ENCODE measurements around the gene NLE1. TPM values are rescaled to one million over a fixed set of nuclear protein-coding genes. Genes with fewer than 3 reads are reported as not detected.

Gene NLE1
- total and polyA plus RNA-seq, 8 donors = 6.4 to 32.2 (median 14.3) TPM

DNA sequence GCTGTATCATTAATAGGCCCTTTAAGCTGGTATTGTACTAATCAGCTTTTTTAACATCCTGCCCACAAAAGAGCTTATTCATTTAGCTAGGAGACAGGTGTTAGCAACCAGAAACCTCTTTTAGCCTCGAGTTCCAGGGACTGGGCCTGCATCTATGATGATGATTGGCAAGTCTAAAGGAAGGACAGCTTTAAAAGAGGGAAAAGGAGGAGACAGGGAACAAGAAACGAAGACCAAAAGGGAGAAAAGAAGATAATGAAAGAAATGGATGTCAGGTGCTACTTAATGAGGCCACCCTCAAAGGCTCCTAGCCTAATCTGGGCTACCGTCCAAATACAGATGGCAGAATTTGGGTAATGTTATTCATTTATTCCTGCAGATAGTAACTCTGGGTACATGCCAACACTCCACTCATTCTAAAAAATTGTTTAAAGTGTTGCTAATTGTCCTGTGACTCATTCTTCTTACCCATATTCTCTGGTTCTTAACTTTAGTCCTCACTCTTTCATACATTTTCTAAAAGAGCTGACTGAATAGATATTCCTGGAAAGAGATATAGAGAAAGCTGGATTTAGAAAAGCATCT is 59.9 kb downstream of the NLE1 start:
- FAIRE-seq = no peak
- Histone ChIP-seq H3K4me3 (no peak overlapping the region), H3K27ac (peak overlapping the region in 2 of 4 donors; percentile 19 to 29), H3K9me3 (no peaks in the 10 kb centered on the region), H3K27me3 (no peaks in the 10 kb centered on the region), H3K36me3 (no peaks in the 10 kb centered on the region), H3K4me1 (peaks cover 12 to 23% (median 19%) of the 10 kb centered on the region in 3 donors)
- WGBS, 2 donors = 23 to 24% methylated on average over 3 of the region's 3 CpGs
- TF ChIP-seq, protein P1, sequence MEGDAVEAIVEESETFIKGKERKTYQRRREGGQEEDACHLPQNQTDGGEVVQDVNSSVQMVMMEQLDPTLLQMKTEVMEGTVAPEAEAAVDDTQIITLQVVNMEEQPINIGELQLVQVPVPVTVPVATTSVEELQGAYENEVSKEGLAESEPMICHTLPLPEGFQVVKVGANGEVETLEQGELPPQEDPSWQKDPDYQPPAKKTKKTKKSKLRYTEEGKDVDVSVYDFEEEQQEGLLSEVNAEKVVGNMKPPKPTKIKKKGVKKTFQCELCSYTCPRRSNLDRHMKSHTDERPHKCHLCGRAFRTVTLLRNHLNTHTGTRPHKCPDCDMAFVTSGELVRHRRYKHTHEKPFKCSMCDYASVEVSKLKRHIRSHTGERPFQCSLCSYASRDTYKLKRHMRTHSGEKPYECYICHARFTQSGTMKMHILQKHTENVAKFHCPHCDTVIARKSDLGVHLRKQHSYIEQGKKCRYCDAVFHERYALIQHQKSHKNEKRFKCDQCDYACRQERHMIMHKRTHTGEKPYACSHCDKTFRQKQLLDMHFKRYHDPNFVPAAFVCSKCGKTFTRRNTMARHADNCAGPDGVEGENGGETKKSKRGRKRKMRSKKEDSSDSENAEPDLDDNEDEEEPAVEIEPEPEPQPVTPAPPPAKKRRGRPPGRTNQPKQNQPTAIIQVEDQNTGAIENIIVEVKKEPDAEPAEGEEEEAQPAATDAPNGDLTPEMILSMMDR (IDR thresholded peaks at IDR 0.05) = no peak
- no peak for DNase-seq
- peak in 3 of 4 donors; percentile 38 to 55 (median 39) for ATAC-seq
- intact Hi-C loops (cut with DNase I) = no loop called here

DNA sequence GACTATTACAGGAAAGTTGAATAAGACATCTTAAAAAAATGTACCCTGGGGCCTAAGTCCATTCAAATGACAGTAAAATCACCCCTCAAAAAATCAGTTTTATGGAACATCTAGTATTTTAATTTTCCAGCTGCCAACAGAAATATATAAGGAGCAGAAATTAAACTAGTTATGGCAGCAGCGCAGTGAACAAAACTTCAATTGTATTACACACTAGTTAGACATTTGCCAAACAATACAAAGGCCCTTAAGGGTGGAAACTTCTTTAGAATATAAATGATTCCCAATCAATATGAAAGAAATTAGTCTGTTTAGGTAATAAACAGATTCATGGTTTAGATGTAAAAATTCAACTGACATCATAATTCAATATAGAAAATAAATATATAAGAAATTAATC is 60.5 kb downstream of the NLE1 start:
- Histone ChIP-seq H3K4me3 (no peak overlapping the region), H3K27me3 (no peaks in the 10 kb centered on the region), H3K27ac (peak overlapping the region in 1 of 4 donors; percentile 19), H3K4me1 (peaks cover 8 to 18% (median 14%) of the 10 kb centered on the region in 3 donors), H3K9me3 (no peaks in the 10 kb centered on the region), H3K36me3 (no peaks in the 10 kb centered on the region)
- ATAC-seq = no peak
- intact Hi-C loops (cut with DNase I) = no loop called here
- no peak for FAIRE-seq
- no peak for DNase-seq
- TF ChIP-seq, protein P1 (IDR thresholded peaks at IDR 0.05) = no peak
- WGBS, 2 donors = 91 to 94% methylated on average over 1 of the region's 1 CpG

DNA sequence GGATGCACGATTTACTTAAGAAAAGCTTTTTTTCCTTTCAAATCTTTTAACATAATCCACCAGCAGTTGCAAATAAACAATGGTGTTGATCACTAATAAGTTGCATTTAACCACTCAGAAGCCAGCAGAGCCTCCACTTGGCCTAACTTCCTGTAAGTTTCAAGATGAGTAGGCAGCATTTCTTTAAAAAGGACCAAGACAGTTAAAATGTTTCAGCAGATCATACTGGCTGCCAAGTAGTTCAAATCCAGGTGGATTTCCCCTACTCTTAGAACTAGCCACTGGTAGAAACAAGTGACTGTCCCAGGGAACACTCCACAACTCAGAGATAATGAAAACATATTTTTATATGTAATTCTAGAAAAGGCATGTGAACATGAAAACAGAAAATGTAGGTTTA is 61.6 kb downstream of the NLE1 start:
- Histone ChIP-seq H3K27ac (no peak overlapping the region), H3K4me3 (no peak overlapping the region), H3K27me3 (no peaks in the 10 kb centered on the region), H3K36me3 (no peaks in the 10 kb centered on the region), H3K9me3 (no peaks in the 10 kb centered on the region), H3K4me1 (peaks cover 8 to 20% (median 20%) of the 10 kb centered on the region in 3 donors)
- WGBS, 2 donors = 67 to 88% methylated on average over 1 of the region's 1 CpG
- TF ChIP-seq, protein P1 (IDR thresholded peaks at IDR 0.05) = no peak
- intact Hi-C loops (cut with DNase I) = no loop called here
- FAIRE-seq = no peak
- no peak for ATAC-seq
- DNase-seq = no peak

DNA sequence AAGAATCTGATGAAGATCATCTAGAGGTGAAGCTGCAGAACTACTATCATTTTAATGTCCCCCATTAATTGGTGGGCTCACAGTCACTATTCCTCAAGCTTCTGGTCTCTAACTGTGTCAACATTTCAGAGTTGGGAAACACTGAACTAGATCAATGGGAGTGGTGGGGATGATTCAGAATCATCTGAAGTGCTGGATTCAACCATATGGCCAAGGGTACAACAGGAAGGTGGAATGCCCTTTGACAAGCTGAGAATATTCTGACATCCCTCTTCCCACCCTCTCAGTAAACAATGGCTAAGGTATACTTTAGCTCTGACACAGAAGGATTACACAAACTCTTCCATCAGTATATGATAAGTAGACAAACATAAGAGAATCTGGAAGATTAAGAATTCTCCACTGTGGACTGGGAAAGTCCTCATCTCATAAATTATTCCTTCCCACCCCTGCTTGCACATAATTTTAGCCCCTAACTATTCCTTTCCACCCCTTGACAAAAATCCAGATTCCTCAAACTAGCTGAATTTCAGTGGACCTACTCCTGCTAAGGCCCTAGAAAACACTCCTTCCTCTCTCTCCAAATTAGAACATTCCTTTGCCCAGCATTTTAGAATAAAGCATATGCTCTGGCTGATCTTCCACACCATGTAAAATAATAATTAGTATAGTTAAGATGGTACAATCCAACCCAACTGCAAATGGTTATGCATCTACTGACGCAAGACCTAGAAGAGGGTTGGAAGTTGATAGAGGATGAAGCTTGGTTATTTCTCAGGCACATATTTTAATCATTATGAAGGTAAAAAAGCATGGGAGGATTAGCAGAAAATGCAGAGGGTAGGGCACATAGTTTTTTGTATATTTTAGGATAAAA is 62.3 kb downstream of the NLE1 start:
- H3K36me3 ChIP-seq = no peaks in the 10 kb centered on the region
- FAIRE-seq (no peak), DNase-seq (no peak), ATAC-seq (no peak)
- no peak overlapping the region for H3K27ac ChIP-seq
- peaks cover 8 to 24% (median 24%) of the 10 kb centered on the region in 3 donors for H3K4me1 ChIP-seq
- TF ChIP-seq, protein P1 (IDR thresholded peaks at IDR 0.05) = no peak
- H3K9me3 ChIP-seq = no peaks in the 10 kb centered on the region
- intact Hi-C loops (cut with DNase I) = loop anchor here in 1 of 3 donors (5.0 kb wide), 1 partner anchor 77 kb away; no protein-coding TSS in a partner anchor
- H3K27me3 ChIP-seq = no peaks in the 10 kb centered on the region
- WGBS, 2 donors = 97 to 100% methylated on average over 1 of the region's 1 CpG
- no peak overlapping the region for H3K4me3 ChIP-seq

Other genes with a start within 250 kb of the NLE1 start
- 1 to 10 TPM in 5 of 6 donors, under 1 TPM in 1; 0.69 to 4.0 (median 1.3) TPM for gene CCT6B, start 180.8 kb downstream of the NLE1 start, total RNA-seq
- gene CCT6B, start 180.8 kb downstream of the NLE1 start, polyA plus RNA-seq = 1 to 10 TPM in 1 of 2 donors, under 1 TPM in 1; 0.68 to 2.5 TPM
- 1 to 10 TPM; 3.8 to 9.7 (median 5.7) TPM for gene ZNF830, start 180.8 kb downstream of the NLE1 start, total RNA-seq
- 1 to 10 TPM; 4.0 to 9.3 TPM for gene ZNF830, start 180.8 kb downstream of the NLE1 start, polyA plus RNA-seq
- 10 to 100 TPM; 14.6 to 22.2 (median 18.8) TPM for gene LIG3, start 161.8 kb downstream of the NLE1 start, total RNA-seq
- 10 to 100 TPM in 1 of 2 donors, 1 to 10 TPM in 1; 6.4 to 11.6 TPM for gene LIG3, start 161.8 kb downstream of the NLE1 start, polyA plus RNA-seq
- gene RFFL, start 78.6 kb downstream of the NLE1 start, total RNA-seq = 10 to 100 TPM; 12.9 to 24.4 (median 17.4) TPM
- 1 to 10 TPM; 3.6 to 5.9 TPM for gene RFFL, start 78.6 kb downstream of the NLE1 start, polyA plus RNA-seq
- gene RAD51D, start 22.4 kb downstream of the NLE1 start, total RNA-seq = 1 to 10 TPM; 4.4 to 9.4 (median 5.8) TPM
- gene RAD51D, start 22.4 kb downstream of the NLE1 start, polyA plus RNA-seq = 1 to 10 TPM; 4.3 to 4.9 TPM
- gene FNDC8, start 20.7 kb downstream of the NLE1 start, total RNA-seq = not detected
- gene FNDC8, start 20.7 kb downstream of the NLE1 start, polyA plus RNA-seq = not detected
- gene UNC45B, start 5.5 kb upstream of the NLE1 start, total RNA-seq = under 1 TPM in 2 of 6 donors, not detected in 4; 0.04 to 0.06 TPM
- gene UNC45B, start 5.5 kb upstream of the NLE1 start, polyA plus RNA-seq = under 1 TPM in 1 of 2 donors, not detected in 1; 0.02 TPM
- gene SLC35G3, start 52.1 kb upstream of the NLE1 start, total RNA-seq = not detected
- gene SLC35G3, start 52.1 kb upstream of the NLE1 start, polyA plus RNA-seq = not detected
- gene SLFN5, start 100.8 kb upstream of the NLE1 start, total RNA-seq = 10 to 100 TPM in 2 of 6 donors, 1 to 10 TPM in 4; 5.7 to 18.8 (median 7.1) TPM
- gene SLFN5, start 100.8 kb upstream of the NLE1 start, polyA plus RNA-seq = 1 to 10 TPM; 1.9 to 2.0 TPM
- 10 to 100 TPM in 1 of 6 donors, 1 to 10 TPM in 5; 2.4 to 14.1 (median 4.2) TPM for gene SLFN11, start 231.3 kb upstream of the NLE1 start, total RNA-seq
- 1 to 10 TPM; 2.7 to 3.1 TPM for gene SLFN11, start 231.3 kb upstream of the NLE1 start, polyA plus RNA-seq